ENCODE measurements around the gene JPT2. TPM values are rescaled to one million over a fixed set of nuclear protein-coding genes. Genes with fewer than 3 reads are reported as not detected.
A peak's percentile ranks its signal among the peaks of the same experiment; 100 is the strongest.

Gene JPT2
- total and polyA plus RNA-seq, 4 experiments from 2014 or later, result 4.8 to 43.1 (median 24.4) TPM

GRCh38 chr16:1705688-1706385 lies 27.8 kb downstream of the JPT2 start, which contains the start of gene MAPK8IP3:
Gene MAPK8IP3 (plus strand): TSS chr16:1706195. CDS start chr16:1706340, 145 bp downstream.
- ChIA-PET CTCF (ENCODE audit: partially characterized antibody) (interaction anchor here (0.6 to 2.1 kb wide), 21 partner anchors 8 to 401 kb away, joined by 3 to 23 read pairs (median 3); partner anchors contain the start of genes CRAMP1, IFT140, JPT2 and NUBP2), POLR2A (ENCODE audit: partially characterized antibody) (interaction anchor here (0.6 to 4.3 kb wide), 32 partner anchors 8 to 1177 kb away, joined by 3 to 75 read pairs (median 4); partner anchors contain the start of genes CRAMP1, E4F1, EME2 and FAHD1)
- H3K36me3 Mint-ChIP-seq, result peaks cover 11 to 22% of the 10 kb centered on the region in 2 donors
- no peaks in the 10 kb centered on the region for H3K36me3 ChIP-seq (ENCODE audit: insufficient read depth, low read length)
- no peaks in the 10 kb centered on the region for H3K27me3 ChIP-seq (ENCODE audit: insufficient read depth, low read length)
- H3K4me1 Mint-ChIP-seq, result peaks cover 17 to 46% (median 29%) of the 10 kb centered on the region in 4 donors
- H3K27ac ChIP-seq (ENCODE audit: low read depth, low read length), result peak within 1 kb of the TSS; percentile 88
- peak; percentile 87 to 99 (median 95) for DNase-seq
- no peaks in the 10 kb centered on the region for H3K9me3 ChIP-seq (ENCODE audit: control insufficient read depth in 1 of 2, low read length in 2 of 2)
- H3K4me3 ChIP-seq (ENCODE audit: low read length in 2 of 2), result peak within 1 kb of the TSS; percentile 81 to 99
- peak within 1 kb of the TSS; percentile 90 to 100 (median 99) for H3K4me3 Mint-ChIP-seq
- peak within 1 kb of the TSS; percentile 95 to 100 (median 99) for H3K27ac Mint-ChIP-seq
- no peaks in the 10 kb centered on the region for H3K27me3 Mint-ChIP-seq
- H3K9me3 Mint-ChIP-seq, result no peaks in the 10 kb centered on the region
- intact Hi-C loops (cut with micrococcal nuclease), result loop anchor here (1.0 to 10.0 kb wide), 8 partner anchors 28 to 285 kb away; partner anchors contain the start of genes CRAMP1, FAHD1, HAGH and IFT140
- H3K4me1 ChIP-seq (ENCODE audit: insufficient read depth, low read length), result peaks cover 40% of the 10 kb centered on the region

GRCh38 chr16:1706386-1707192 lies 28.5 kb downstream of the JPT2 start:
- intact Hi-C loops (cut with micrococcal nuclease), result loop anchor here (1.0 to 10.0 kb wide), 7 partner anchors 28 to 286 kb away; partner anchors contain the start of genes FAHD1, HAGH, JPT2 and NME3
- Histone ChIP-seq H3K36me3 (ENCODE audit: insufficient read depth, low read length) (no peaks in the 10 kb centered on the region), H3K4me1 (ENCODE audit: insufficient read depth, low read length) (peaks cover 40% of the 10 kb centered on the region), H3K9me3 (ENCODE audit: control insufficient read depth in 1 of 2, low read length in 2 of 2) (no peaks in the 10 kb centered on the region), H3K27me3 (ENCODE audit: insufficient read depth, low read length) (no peaks in the 10 kb centered on the region), H3K4me3 (ENCODE audit: low read length in 2 of 2) (peak overlapping the region; percentile 81 to 99), H3K27ac (ENCODE audit: low read depth, low read length) (peak overlapping the region; percentile 88)
- DNase-seq, result peak; percentile 36 to 70 (median 40)
- H3K4me1 Mint-ChIP-seq, result peaks cover 17 to 46% (median 31%) of the 10 kb centered on the region in 4 donors
- H3K4me3 Mint-ChIP-seq, result peak overlapping the region; percentile 90 to 100 (median 93)
- H3K27ac Mint-ChIP-seq, result peak overlapping the region; percentile 90 to 98 (median 93)
- no peaks in the 10 kb centered on the region for H3K9me3 Mint-ChIP-seq
- ChIA-PET POLR2A (ENCODE audit: partially characterized antibody) (interaction anchor here (0.7 to 4.3 kb wide), 28 partner anchors 11 to 1069 kb away, joined by 3 to 75 read pairs (median 5); partner anchors contain the start of genes CRAMP1, EME2, FAHD1 and HAGH), CTCF (ENCODE audit: partially characterized antibody) (interaction anchor here (0.7 to 2.1 kb wide), 14 partner anchors 9 to 343 kb away, joined by 3 to 23 read pairs (median 4); partner anchors contain the start of genes CRAMP1, IFT140, JPT2 and NUBP2)
- H3K27me3 Mint-ChIP-seq, result no peaks in the 10 kb centered on the region
- peaks cover 5 to 19% of the 10 kb centered on the region in 2 donors for H3K36me3 Mint-ChIP-seq

GRCh38 chr16:1707193-1707790 lies 29.2 kb downstream of the JPT2 start:
- peak overlapping the region; percentile 69 to 92 (median 88) for H3K4me3 Mint-ChIP-seq

GRCh38 chr16:1708083-1708767 lies 30.1 kb downstream of the JPT2 start:
- no peak overlapping the region for H3K27ac ChIP-seq (ENCODE audit: low read depth, low read length)
- Mint-ChIP-seq H3K27me3 (no peaks in the 10 kb centered on the region), H3K4me1 (peaks cover 19 to 49% (median 33%) of the 10 kb centered on the region in 4 donors), H3K4me3 (peak overlapping the region; percentile 69 to 92 (median 88)), H3K9me3 (no peaks in the 10 kb centered on the region), H3K27ac (peak overlapping the region in 6 of 7 donors; percentile 56 to 95 (median 90)), H3K36me3 (peaks cover 0 to 13% of the 10 kb centered on the region in 2 donors)
- H3K27me3 ChIP-seq (ENCODE audit: insufficient read depth, low read length), result no peaks in the 10 kb centered on the region
- intact Hi-C loops (cut with micrococcal nuclease), result loop anchor here (5.0 to 10.0 kb wide), 2 partner anchors 181 to 213 kb away; partner anchors contain the start of gene TELO2
- no peaks in the 10 kb centered on the region for H3K36me3 ChIP-seq (ENCODE audit: insufficient read depth, low read length)
- no peaks in the 10 kb centered on the region for H3K9me3 ChIP-seq (ENCODE audit: control insufficient read depth in 1 of 2, low read length in 2 of 2)
- peaks cover 40% of the 10 kb centered on the region for H3K4me1 ChIP-seq (ENCODE audit: insufficient read depth, low read length)
- POLR2A ChIA-PET (ENCODE audit: partially characterized antibody), result interaction anchor here (0.6 to 4.3 kb wide), 9 partner anchors 11 to 399 kb away, joined by 3 to 75 read pairs (median 5); partner anchors contain the start of genes EME2, IFT140, JPT2 and MRPS34
- H3K4me3 ChIP-seq (ENCODE audit: low read length in 2 of 2), result no peak overlapping the region
- CTCF ChIA-PET (ENCODE audit: partially characterized antibody), result interaction anchor here (1.3 kb wide), 1 partner anchor 12 kb away, joined by 4 read pairs; no protein-coding TSS in a partner anchor
- DNase-seq, result no peak

More at GRCh38 chr16:1707193-1707790, 29.2 kb downstream of the JPT2 start:
- Histone ChIP-seq H3K36me3 (ENCODE audit: insufficient read depth, low read length) (no peaks in the 10 kb centered on the region), H3K27me3 (ENCODE audit: insufficient read depth, low read length) (no peaks in the 10 kb centered on the region), H3K27ac (ENCODE audit: low read depth, low read length) (peak overlapping the region; percentile 88), H3K4me3 (ENCODE audit: low read length in 2 of 2) (peak overlapping the region; percentile 52 to 99), H3K9me3 (ENCODE audit: control insufficient read depth in 1 of 2, low read length in 2 of 2) (no peaks in the 10 kb centered on the region), H3K4me1 (ENCODE audit: insufficient read depth, low read length) (peaks cover 40% of the 10 kb centered on the region)
- intact Hi-C loops (cut with micrococcal nuclease), result loop anchor here (2.0 to 10.0 kb wide), 5 partner anchors 64 to 286 kb away; partner anchors contain the start of genes FAHD1, HAGH, NME3 and TELO2
- Mint-ChIP-seq H3K27me3 (no peaks in the 10 kb centered on the region), H3K9me3 (no peaks in the 10 kb centered on the region), H3K4me1 (peaks cover 18 to 46% (median 31%) of the 10 kb centered on the region in 4 donors), H3K27ac (peak overlapping the region; percentile 78 to 95 (median 92)), H3K36me3 (peaks cover under 1 to 16% of the 10 kb centered on the region in 2 donors)
- POLR2A ChIA-PET (ENCODE audit: partially characterized antibody), result interaction anchor here (0.7 to 4.3 kb wide), 8 partner anchors 22 to 398 kb away, joined by 3 to 75 read pairs (median 11); partner anchors contain the start of genes EME2, JPT2, MRPS34 and NME3
- peak in 2 of 5 donors; percentile 8 to 24 for DNase-seq
- CTCF ChIA-PET (ENCODE audit: partially characterized antibody), result interaction anchor here (1.3 to 1.5 kb wide), 3 partner anchors 10 to 344 kb away, joined by 4 to 6 read pairs (median 4); no protein-coding TSS in a partner anchor

GRCh38 chr16:1708768-1709180 lies 30.7 kb downstream of the JPT2 start:
- Histone ChIP-seq H3K4me3 (ENCODE audit: low read length in 2 of 2) (no peak overlapping the region), H3K27ac (ENCODE audit: low read depth, low read length) (no peak overlapping the region), H3K36me3 (ENCODE audit: insufficient read depth, low read length) (no peaks in the 10 kb centered on the region), H3K4me1 (ENCODE audit: insufficient read depth, low read length) (peaks cover 40% of the 10 kb centered on the region), H3K9me3 (ENCODE audit: control insufficient read depth in 1 of 2, low read length in 2 of 2) (no peaks in the 10 kb centered on the region), H3K27me3 (ENCODE audit: insufficient read depth, low read length) (no peaks in the 10 kb centered on the region)
- peak overlapping the region in 4 of 8 donors; percentile 33 to 45 (median 36) for H3K4me3 Mint-ChIP-seq
- no peak for DNase-seq
- intact Hi-C loops (cut with micrococcal nuclease), result loop anchor here (5.0 to 10.0 kb wide), 2 partner anchors 181 to 214 kb away; partner anchors contain the start of gene TELO2
- H3K27me3 Mint-ChIP-seq, result no peaks in the 10 kb centered on the region
- peaks cover 19 to 55% (median 33%) of the 10 kb centered on the region in 4 donors for H3K4me1 Mint-ChIP-seq
- peaks cover 0 to 13% of the 10 kb centered on the region in 2 donors for H3K36me3 Mint-ChIP-seq
- CTCF ChIA-PET (ENCODE audit: partially characterized antibody), result no interaction called here
- POLR2A ChIA-PET (ENCODE audit: partially characterized antibody), result interaction anchor here (1.2 to 4.3 kb wide), 3 partner anchors 63 to 98 kb away, joined by 5 to 66 read pairs (median 56); partner anchors contain the start of genes EME2, IFT140, MRPS34 and NME3
- peak overlapping the region in 3 of 7 donors; percentile 8 to 95 (median 78) for H3K27ac Mint-ChIP-seq
- H3K9me3 Mint-ChIP-seq, result no peaks in the 10 kb centered on the region

Data from CD4-positive, alpha-beta memory T cell (primary cell).